HepG2 (cell line): ENCODE results near the gene NAA25. TPM values are rescaled to one million over a fixed set of nuclear protein-coding genes. Genes with fewer than 3 reads are reported as not detected.
A peak's percentile ranks its signal among the peaks of the same experiment; 100 is the strongest.

Experiments
- ATAC-seq: fragments of 200-7000 bp; cut with Tn5 transposase; 3 replicates; pipeline ENCODE4 v1.9.1; 2020; ENCODE audit warnings: mild to moderate bottlenecking, moderate library complexity
- BruUV-seq: library from RNA; stranded (reverse); fragments of 400-500 nt; replicated peaks from 2 replicates; lab custom pipeline; 2021; lab: Mats Ljungman, UMichigan
- CTCF ChIA-PET: fragments of 300-600 bp; formaldehyde crosslinking; extraction: SDS; loops from one replicate; lab custom pipeline; 2021; ENCODE audit warnings: low total read pairs, inconsistent platforms, low intra/inter-chr PET ratio; lab: Yijun Ruan, JAX
- POLR2A ChIA-PET: fragments of 350-600 bp; sonication (Branson Sonifier 250); formaldehyde crosslinking; loops from one replicate; lab custom pipeline; 2020; ENCODE audit warnings: antibody characterized with exemption, inconsistent platforms; lab: Yijun Ruan, JAX
- DNase-seq: peaks from one replicate; pipeline ENCODE4 v3.0.0-alpha.2; 2015; ENCODE audit warnings: low spot score
- FAIRE-seq: peaks from 3 replicates; lab custom pipeline; 2011; peaks lifted over from hg19 to GRCh38; lab: Jason Lieb, UNC
- H2AFZ ChIP-seq: one replicate; pipeline ENCODE4 v1.6.1; 2011; ENCODE audit warnings: low read length, inconsistent platforms
- H3K27ac ChIP-seq: fragments of 300-600 bp; 3 replicates; pipeline ENCODE4 v1.8.0; 2011; ENCODE audit warnings: mixed run types, mild to moderate bottlenecking, mixed read lengths, low read length, inconsistent platforms; ENCODE audit not compliant: insufficient read depth; ENCODE audit errors: extremely low read length
- H3K27me3 ChIP-seq, 2 experiments: fragments of 200-600 bp in 1 of 2; 2 replicates in 1 of 2; 3 replicates in 1 of 2; pipeline versions ENCODE4 v1.6.0 to v1.8.0; 2011; ENCODE audit warnings: low read length in 2 of 2, mild to moderate bottlenecking in 2 of 2, moderate library complexity in 2 of 2, inconsistent platforms in 1 of 2; ENCODE audit not compliant: insufficient read depth in 2 of 2, control insufficient read depth in 1 of 2
- H3K36me3 ChIP-seq, 2 experiments: fragments of 200-600 bp in 1 of 2; replicated peaks in 1 of 2; 2 replicates in 1 of 2; 3 replicates in 1 of 2; pipeline versions ENCODE4 v1.5.1 to v1.8.0; 2011; ENCODE audit warnings: low read length in 2 of 2, inconsistent platforms in 1 of 2; ENCODE audit not compliant: insufficient read depth in 2 of 2, control insufficient read depth in 1 of 2
- H3K4me1 ChIP-seq: 2 replicates; pipeline ENCODE4 v1.5.1; 2012; ENCODE audit warnings: low read length, inconsistent platforms; ENCODE audit not compliant: insufficient read depth
- H3K4me2 ChIP-seq: 2 replicates; pipeline ENCODE4 v1.6.0; 2011; ENCODE audit warnings: low read depth, low read length, inconsistent platforms
- H3K4me3 ChIP-seq, 3 experiments: fragments of 200-600 bp in 1 of 3; sonication (generic), shearing (Covaris generic) in 1 of 3; replicated peaks in 1 of 3; 2 replicates each; pipeline ENCODE4 v1.5.1; 2011 to 2016; ENCODE audit warnings: low read length in 3 of 3, inconsistent platforms in 2 of 3, low read depth in 2 of 3, mild to moderate bottlenecking in 2 of 3, control low read depth in 1 of 3, mixed read lengths in 1 of 3; ENCODE audit not compliant: insufficient read depth in 1 of 3
- H3K79me2 ChIP-seq: one replicate; pipeline ENCODE4 v1.6.1; 2011; ENCODE audit warnings: low read length, inconsistent platforms; ENCODE audit not compliant: insufficient read depth
- H3K9ac ChIP-seq: 2 replicates; pipeline ENCODE4 v1.6.0; 2011; ENCODE audit warnings: mild to moderate bottlenecking, low read depth, low read length, inconsistent platforms; ENCODE audit not compliant: insufficient read depth
- H3K9me3 ChIP-seq: 2 replicates; pipeline ENCODE4 v1.5.1; 2012; ENCODE audit warnings: mild to moderate bottlenecking, low read length
- H4K20me1 ChIP-seq: 2 replicates; pipeline ENCODE4 v1.6.0; 2011; ENCODE audit warnings: inconsistent platforms, mild to moderate bottlenecking, low read length, moderate library complexity; ENCODE audit not compliant: insufficient read depth
- GATAD1 ChIP-seq: IDR thresholded peaks from 2 replicates; pipeline ENCODE4 v1.6.1; 2016; ENCODE audit warnings: missing genetic modification reagents, missing compliant biosample characterization
- HNF4G ChIP-seq, 2 experiments: sonication (generic) in 1 of 2; formaldehyde crosslinking in 1 of 2; IDR thresholded peaks; 2 replicates each; pipeline versions ENCODE4 v1.4.0 to v1.6.1; 2011 to 2020; ENCODE audit warnings: borderline replicate concordance in 2 of 2, low read depth in 2 of 2, mild to moderate bottlenecking in 2 of 2, low read length in 1 of 2, missing genetic modification reagents in 1 of 2, moderate library complexity in 1 of 2
- RAD51 ChIP-seq: fragments of 450-650 bp; IDR thresholded peaks from 2 replicates; pipeline ENCODE4 v1.6.1; 2016; ENCODE audit warnings: borderline replicate concordance
- STAT6 ChIP-seq: sonication (generic); formaldehyde crosslinking; IDR thresholded peaks from 2 replicates; pipeline ENCODE4 v1.4.0; 2020; ENCODE audit warnings: missing genetic modification reagents, mild to moderate bottlenecking, borderline replicate concordance
- TOE1 ChIP-seq: sonication (generic); formaldehyde crosslinking; IDR thresholded peaks from 2 replicates; pipeline ENCODE4 v1.4.0; 2020; ENCODE audit warnings: mild to moderate bottlenecking, missing genetic modification reagents
- ZNF136 ChIP-seq: sonication (generic); formaldehyde crosslinking; IDR thresholded peaks from 2 replicates; pipeline ENCODE4 v1.8.1; 2022; ENCODE audit warnings: low read depth, mild to moderate bottlenecking, moderate library complexity, missing genetic modification reagents
- ZNF292 ChIP-seq: sonication (generic); formaldehyde crosslinking; IDR thresholded peaks from 2 replicates; pipeline ENCODE4 v1.8.1; 2022; ENCODE audit warnings: mild to moderate bottlenecking, low read depth, missing genetic modification reagents, borderline replicate concordance
- ZNF317 ChIP-seq: sonication (generic); formaldehyde crosslinking; IDR thresholded peaks from 2 replicates; pipeline ENCODE4 v1.5.0; 2020; ENCODE audit warnings: mild to moderate bottlenecking, missing genetic modification reagents
- ZNF333 ChIP-seq: sonication (generic); formaldehyde crosslinking; IDR thresholded peaks from 2 replicates; pipeline ENCODE4 v1.4.0; 2020; ENCODE audit warnings: mild to moderate bottlenecking, missing genetic modification reagents, borderline replicate concordance
- ZNF563 ChIP-seq: sonication (generic); formaldehyde crosslinking; IDR thresholded peaks from 2 replicates; pipeline ENCODE4 v1.8.0; 2022; ENCODE audit warnings: mild to moderate bottlenecking, moderate library complexity, missing genetic modification reagents
- ZNF574 ChIP-seq: sonication (generic); formaldehyde crosslinking; IDR thresholded peaks from 2 replicates; pipeline ENCODE4 v1.4.0; 2020; ENCODE audit warnings: missing genetic modification reagents
- ZNF639 ChIP-seq: conservative IDR thresholded peaks from 2 replicates; pipeline ENCODE4 v1.6.1; 2018; ENCODE audit warnings: missing genetic modification reagents
- WGBS: methylation state at CpG from one replicate; pipeline ENCODE4 v1.1.6; 2017; ENCODE audit warnings: low lambda C conversion rate; 5-methylcytosine and 5-hydroxymethylcytosine counted together
- in situ Hi-C: cut with HindIII; loops from 2 replicates; pipeline ENCODE4 v1.10.0; 2017; ENCODE audit warnings: low pct_unique_long_range_greater_than_20kb; ENCODE audit not compliant: extremely low pct_ligation_motif_present
- intact Hi-C: fragments of 100-400 bp; cut with micrococcal nuclease; formaldehyde crosslinking; loops from one replicate; pipeline ENCODE4 v1.10.0; 2022; ENCODE audit not compliant: unreplicated experiment
- polyA plus RNA-seq, 8 experiments: library from polyadenylated mRNA; depleted of rRNA in 3 of 8; stranded (reverse) in 7 of 8; unstranded in 1 of 8; fragments of >200 nt; fragmentation: Illumina TruSeq in 4 of 8; extraction: Trizol in 4 of 8; gene quantifications; 2 replicates each; pipeline versions ENCODE4 v1.2.1 to v1.2.3, GENCODE V29; 2011 to 2016; ENCODE audit warnings: low read depth in 4 of 8, missing spikeins in 1 of 8, mixed read lengths in 1 of 8; ENCODE audit not compliant: insufficient read depth in 1 of 8
- total RNA-seq, 5 experiments: library from RNA; depleted of rRNA; stranded (reverse); fragments of >200 nt; fragmentation: Illumina TruSeq; extraction: Trizol; gene quantifications; 2 replicates each; pipeline ENCODE4 v1.2.3, GENCODE V29; 2016; ENCODE audit warnings: low read depth in 1 of 5

NAA25 gene
- total and polyA plus RNA-seq, 2 of the 13 experiments (the other 11 are each of a cell fraction or from before 2014, with no cell fraction given) = 11.4 to 32.0 TPM

GRCh38 chr12:112015938-112016337 lies 92.6 kb downstream of the NAA25 start (continued):
- no peak for TF ChIP-seq ZNF333 (CRISPR knock-in tag)

- WGBS = 1% methylated on average over 31 of the region's 54 CpGs
- peak overlapping the region; percentile 89 for H3K4me2 ChIP-seq
- in situ Hi-C loops = loop anchor here (10.0 kb wide), 1 partner anchor 69 kb away; no protein-coding TSS in a partner anchor
- ATAC-seq = peak; percentile 80
- peaks cover 15% of the 10 kb centered on the region for H4K20me1 ChIP-seq
- peak; percentile 67 for FAIRE-seq
- H3K4me3 ChIP-seq = peak overlapping the region; percentile 62 to 86 (median 67)
- H3K9me3 ChIP-seq = no peaks in the 10 kb centered on the region
- ChIA-PET CTCF (no interaction called here), POLR2A (interaction anchor here (0.9 to 3.8 kb wide), 18 partner anchors 9 to 405 kb away, joined by 3 to 62 read pairs (median 6); partner anchors contain the start of genes PTPN11 and TRAFD1)
- no peak overlapping the region for H2AFZ ChIP-seq
- peaks cover 65% of the 10 kb centered on the region for H3K79me2 ChIP-seq
- no peaks in the 10 kb centered on the region; a peak in 1 of 5 replicates for H3K27me3 ChIP-seq
- H3K36me3 ChIP-seq = peaks cover 0 to 22% of the 10 kb centered on the region in 2 experiments; a peak in 3 of 5 replicates
- peaks cover 63% of the 10 kb centered on the region for H3K4me1 ChIP-seq
- peak; percentile 84 for DNase-seq
- intact Hi-C loops = loop anchor here (2.0 to 10.0 kb wide), 2 partner anchors 67 to 169 kb away; partner anchors contain the start of gene MAPKAPK5
- peak overlapping the region; percentile 90 for H3K27ac ChIP-seq
- TSS peak; percentile 49 for BruUV-seq
- H3K9ac ChIP-seq = peak overlapping the region; percentile 91
- TF ChIP-seq ZNF136 (CRISPR knock-in tag) = peak; percentile 73; the same call in 1 of the 2 replicates
- no peak for TF ChIP-seq RAD51
- no peak for TF ChIP-seq TOE1 (CRISPR knock-in tag)
- 0 out of 2 replicates have a peak, but pooled peaks have one; percentile 33 for TF ChIP-seq ZNF639 (CRISPR knock-in tag)
- peak; percentile 52; the same call in 1 of the 2 replicates for TF ChIP-seq ZNF317 (CRISPR knock-in tag)
- TF ChIP-seq STAT6 (CRISPR knock-in tag) = no peak; the same call in 1 of the 2 replicates
- TF ChIP-seq ZNF292 = no peak
- TF ChIP-seq ZNF574 (CRISPR knock-in tag) = no peak
- no peak for TF ChIP-seq ZNF563
- TF ChIP-seq HNF4G (IDR thresholded peaks at IDR 0.05; ENCODE audit: borderline replicate concordance, low read depth, low read length) = no peak
- no peak for TF ChIP-seq HNF4G (CRISPR knock-in tag; IDR thresholded peaks at IDR 0.05; ENCODE audit: borderline replicate concordance, low read depth)
- TF ChIP-seq GATAD1 = peak; percentile 35; the same call in 1 of the 2 replicates
These were observed 94.8 kb downstream of the NAA25 start for GRCh38 chr12:112013601-112014402.
